Activated T-helper 1 cell treated with Interleukin-2 at 50 U/mL for 16 hours (primary cell): ENCODE measurements around the gene PRR33.
"Not testable (repeated sequence)": the region's sequence is repeated elsewhere in the genome, so short reads cannot be mapped to it uniquely, and the experiment has no call there.

ENCODE experiments used
- DNase-seq: peaks from one replicate; pipeline ENCODE4 v3.0.0-alpha.2; 2020; ENCODE audit warnings: low read depth

PRR33 gene

GRCh38 chr11:1891831-1892115 lies at the start of gene PRR33:
Gene PRR33 (minus strand): TSS chr11:1891895. CDS start chr11:1890584, 1,311 bp downstream.
- DNase-seq: no peak

- DNase-seq: not testable (repeated sequence)
These were observed 48.1 kb upstream of the PRR33 start for GRCh38 chr11:1939788-1940187.

GRCh38 chr11:1939006-1939625 lies 47.4 kb upstream of the PRR33 start:
- DNase-seq: no peak

DNA sequence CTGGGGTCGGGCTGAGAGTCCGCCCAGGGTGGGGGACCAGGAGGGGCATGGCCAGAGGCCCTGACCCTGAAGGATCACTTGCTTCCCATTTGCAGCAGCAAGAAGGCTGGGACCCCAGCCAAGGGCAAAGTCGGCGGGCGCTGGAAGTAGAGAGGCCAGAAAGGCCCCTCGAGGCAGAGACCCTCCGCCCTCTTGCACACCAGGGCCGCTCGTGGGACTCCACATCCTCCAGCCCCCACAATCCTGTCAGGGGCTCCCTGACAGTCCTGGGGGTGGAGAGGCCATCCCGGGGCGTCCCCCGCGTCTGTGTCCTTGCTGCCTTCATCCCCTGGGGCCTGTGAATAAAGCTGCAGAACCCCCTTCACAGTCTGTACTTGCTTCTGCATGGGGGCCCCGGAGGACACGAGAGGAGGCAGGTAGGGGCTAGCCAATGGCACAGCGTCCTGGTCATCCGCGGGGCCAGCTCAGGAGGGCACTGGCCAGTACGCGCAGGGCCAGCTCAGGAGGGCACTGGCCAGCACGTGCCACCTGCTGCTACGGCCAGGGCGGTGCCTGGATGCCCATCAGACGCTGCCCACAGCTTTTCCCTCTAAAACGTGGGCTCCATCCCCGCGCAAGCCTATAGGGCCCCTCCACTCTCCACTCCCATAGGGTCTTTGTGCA lies 46.8 kb upstream of the PRR33 start:
- DNase-seq: no peak

- DNase-seq: no peak
These were observed 46.1 kb upstream of the PRR33 start for GRCh38 chr11:1937616-1938342.

DNA sequence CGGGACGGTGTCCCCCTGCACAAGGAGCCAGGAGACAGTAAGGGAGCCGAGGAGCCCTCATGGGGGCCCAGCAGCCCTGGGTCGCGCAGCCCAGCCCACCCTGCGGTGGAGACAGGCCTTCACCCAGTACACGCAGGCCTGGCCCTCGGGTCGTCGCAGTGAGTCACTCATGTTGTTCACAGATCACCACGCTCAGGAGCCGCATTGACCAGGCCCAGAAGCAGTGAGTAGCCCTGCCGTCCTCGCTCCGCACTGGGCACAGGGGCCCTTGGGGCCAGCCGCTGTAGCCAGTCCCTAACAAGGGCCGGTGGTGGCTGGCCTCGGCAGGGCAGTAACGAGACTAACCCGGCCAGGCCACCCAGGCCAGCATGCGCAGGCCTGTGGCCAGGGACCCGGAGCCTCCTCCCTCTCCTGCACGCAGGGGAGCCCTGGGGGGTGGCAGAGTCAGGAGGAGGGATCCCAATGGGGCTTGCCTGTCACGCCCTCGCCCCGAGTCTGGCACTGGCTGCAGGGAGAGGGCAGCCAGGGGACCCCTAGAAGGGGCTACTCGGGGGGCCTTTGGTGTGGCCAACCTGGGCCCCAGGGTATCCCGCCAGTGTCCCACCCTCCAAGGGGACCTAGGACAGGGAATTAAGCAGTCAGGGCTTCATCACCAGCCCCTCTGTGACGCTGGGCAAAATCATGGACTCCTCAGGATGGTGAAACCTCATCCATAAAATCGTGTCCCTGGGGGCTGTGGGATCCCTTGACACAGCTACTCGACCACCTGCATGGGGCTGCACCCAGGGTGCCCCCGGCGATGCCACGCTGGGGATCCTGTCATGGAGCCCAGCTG lies 45.3 kb upstream of the PRR33 start:
- DNase-seq: no peak

- no peak for DNase-seq
These were observed 44.5 kb upstream of the PRR33 start for GRCh38 chr11:1936072-1936780.

DNA sequence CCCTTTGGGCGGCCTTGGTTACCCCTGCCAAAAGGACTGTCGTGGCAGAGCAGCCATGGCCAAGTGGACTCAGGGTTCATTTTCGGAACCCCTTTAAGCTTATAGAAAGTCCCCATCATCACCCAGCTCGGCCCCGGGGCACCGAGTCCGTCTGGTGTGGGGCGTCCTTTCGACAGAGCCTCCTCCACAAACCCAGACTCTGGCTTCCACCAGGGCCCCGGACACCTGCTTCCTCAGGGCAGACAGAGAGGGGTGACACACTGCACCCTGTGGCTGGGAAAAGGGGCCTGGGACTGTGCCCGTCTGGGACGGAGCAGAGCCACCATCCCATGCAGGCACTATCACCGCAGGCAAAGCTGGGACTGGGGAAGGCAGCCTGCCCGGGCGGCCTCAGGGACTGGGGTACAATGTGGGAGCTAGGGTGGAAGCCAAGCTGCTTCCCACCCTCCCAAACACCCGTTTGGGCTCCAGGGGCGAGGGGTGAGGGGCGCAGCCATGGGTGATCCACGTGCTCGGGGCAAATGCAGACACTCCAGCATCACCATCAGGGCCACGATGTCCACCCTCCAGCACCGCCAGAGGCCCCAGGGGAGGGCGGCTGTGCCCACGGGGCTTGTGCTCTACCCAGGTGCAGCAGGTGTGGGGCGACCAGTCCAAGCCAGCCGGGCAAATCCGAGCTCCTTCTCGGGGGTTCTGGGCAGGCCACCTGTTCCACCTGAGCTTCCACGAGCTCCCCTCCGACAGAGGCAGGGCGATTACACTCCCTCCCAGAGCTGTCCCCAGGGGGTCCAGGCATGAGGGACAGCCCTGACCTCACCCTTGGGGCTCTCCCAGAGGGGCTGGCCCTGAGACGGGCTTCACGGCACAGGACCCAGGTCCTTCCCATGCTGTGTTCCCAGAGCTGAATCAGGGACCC lies 43.7 kb upstream of the PRR33 start:
- no peak for DNase-seq

DNA sequence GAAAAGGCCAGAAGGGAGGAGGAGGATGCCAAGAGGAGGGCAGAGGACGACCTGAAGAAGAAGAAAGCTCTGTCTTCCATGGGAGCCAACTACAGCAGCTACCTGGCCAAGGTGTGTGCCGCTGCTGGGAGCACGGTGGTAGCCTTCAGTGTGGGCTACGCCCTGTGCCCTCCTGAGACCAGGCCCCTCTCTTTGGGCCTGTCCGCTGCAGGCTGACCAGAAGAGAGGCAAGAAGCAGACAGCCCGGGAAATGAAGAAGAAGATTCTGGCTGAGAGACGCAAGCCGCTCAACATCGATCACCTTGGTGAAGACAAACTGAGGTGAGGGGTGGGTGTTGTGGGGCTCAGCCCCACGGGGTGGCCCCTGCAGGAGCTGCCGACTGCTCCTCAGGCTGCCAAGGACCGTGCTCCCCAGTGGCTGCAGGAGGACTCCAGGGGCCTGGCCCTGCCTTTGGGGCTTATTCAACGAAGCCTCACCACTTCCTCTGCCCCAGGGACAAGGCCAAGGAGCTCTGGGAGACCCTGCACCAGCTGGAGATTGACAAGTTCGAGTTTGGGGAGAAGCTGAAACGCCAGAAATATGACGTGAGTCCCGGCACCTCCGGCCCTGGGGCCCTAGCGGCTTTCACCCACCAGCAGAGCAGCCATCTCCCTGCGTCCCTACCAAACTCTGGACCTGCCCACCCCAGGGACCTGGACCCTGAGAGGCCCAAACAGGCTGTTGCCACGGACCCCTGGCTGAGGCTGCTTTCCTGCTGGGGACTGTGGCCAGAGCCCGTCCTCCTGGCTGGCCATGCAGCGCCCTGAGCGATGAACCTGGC lies 42.9 kb upstream of the PRR33 start:
- no peak for DNase-seq

- no peak for DNase-seq
These were observed 42.0 kb upstream of the PRR33 start for GRCh38 chr11:1933416-1934334.

DNA sequence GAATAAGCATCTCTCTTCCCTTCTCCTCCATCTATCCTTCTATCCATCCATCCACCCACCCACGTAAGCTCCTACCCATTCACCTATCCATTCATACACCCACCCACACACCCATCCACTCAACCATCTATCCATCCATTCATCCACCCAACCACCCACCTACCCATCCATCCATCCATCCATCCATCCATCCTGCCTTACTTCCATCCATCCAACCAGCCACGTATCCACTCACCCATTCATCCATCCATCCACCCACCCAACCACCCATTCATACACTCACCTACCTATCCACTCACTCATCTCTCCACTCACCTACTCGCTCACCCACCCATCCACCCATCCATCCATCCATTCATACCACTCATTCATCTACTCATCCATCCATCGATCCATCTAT lies 41.0 kb upstream of the PRR33 start:
- no peak for DNase-seq

DNA sequence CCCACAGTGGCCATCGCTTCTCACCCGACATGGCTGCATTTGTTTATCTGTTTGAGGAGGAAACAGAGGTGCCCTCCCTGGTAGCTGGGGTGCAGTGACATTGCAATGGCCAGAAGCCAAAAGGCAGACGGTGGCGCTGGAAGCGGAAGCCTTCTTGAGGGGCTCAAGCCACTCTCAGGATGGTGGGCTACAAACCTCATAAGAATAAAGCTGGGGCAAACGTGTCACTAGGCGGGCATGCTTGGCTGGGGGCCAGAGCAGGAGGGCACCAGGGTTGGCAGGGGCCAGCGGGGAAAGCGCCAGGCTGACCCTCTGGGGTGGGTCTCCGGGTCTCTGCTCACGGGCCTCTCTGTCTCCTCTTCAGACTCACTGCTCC lies 40.4 kb upstream of the PRR33 start:
- DNase-seq: no peak

GRCh38 chr11:1931341-1932104 lies 39.8 kb upstream of the PRR33 start:
- no peak for DNase-seq

DNA sequence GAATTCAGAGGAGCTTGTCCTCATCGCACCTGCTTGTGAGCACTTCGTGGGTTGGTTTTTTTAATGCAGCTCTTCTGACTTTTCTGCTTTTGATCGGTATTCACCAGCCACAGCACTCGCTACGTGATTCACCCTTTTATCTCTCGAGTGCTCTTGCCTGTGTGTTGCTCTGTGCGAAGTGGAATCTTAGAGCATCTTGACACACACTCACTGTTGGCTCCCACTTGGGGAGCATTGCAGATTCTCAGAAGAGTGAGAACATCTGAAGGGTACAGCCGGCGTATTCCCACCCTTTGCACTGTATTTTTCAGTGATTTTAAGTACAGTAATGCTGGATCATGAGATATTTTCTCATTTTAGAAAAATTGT lies 38.8 kb upstream of the PRR33 start:
- DNase-seq: no peak

DNA sequence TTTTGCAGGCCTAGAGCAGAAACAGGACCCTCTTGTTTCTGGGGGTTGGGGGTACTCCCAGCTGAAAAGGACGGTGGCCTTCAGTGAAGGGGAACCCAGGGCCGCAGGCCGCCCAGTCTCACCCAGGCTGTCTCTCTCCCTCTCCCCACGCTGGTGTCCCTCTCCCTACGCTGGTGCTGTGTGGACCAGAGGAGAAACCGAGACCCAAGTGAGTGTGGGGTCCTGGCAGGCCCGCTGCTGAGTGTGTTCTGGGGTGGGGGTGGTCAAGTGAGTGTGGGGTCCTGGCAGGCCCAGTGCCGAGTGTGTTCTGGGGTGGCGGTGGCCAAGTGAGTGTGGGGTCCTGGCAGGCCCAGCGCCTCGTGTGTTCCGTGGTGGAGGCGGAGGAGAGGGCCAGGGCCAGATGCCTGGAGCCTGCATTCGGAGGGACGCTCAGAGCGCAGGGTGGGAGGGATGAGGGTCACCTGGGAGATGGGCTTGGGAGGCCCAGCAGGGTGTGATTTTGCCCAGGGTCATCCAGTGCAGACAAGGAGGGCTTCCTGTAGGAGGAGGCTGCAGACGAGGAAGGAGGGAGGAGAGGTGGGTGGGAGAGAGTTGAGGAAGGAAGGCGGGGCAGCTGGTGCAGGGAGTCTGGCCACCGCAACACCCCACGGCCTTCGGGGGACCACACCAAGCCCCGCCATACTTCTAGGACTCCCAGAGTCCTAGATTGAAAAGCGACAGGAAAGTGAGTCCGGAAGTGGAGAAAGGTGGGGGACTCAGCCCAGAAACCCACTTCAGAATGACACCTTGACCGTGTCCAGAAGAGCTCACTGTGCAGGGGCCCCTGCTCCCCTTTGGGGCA lies 38.1 kb upstream of the PRR33 start:
- no peak for DNase-seq

- DNase-seq: no peak
These were observed 37.3 kb upstream of the PRR33 start for GRCh38 chr11:1928891-1929541.

DNA sequence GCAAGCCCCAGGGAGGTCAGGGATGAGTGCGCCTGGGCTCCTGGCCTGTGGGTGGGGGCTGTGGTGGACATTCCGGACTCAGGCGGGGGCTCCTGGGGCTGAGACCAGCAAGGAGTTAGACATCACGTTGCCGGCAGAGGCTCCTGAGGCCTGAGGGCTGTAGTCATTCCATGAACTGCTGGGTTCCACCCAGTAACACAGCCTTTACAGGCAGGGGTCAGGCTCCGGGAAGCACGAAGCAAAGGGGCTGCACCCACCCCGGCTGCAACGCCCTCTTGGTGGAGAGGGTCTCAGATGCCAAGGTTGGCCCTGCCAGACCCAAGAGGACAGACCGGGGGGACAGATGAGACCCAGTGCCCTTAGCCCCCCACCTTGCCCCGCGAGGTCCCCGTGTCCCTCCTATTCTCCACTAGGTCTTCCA lies 36.8 kb upstream of the PRR33 start:
- DNase-seq: no peak
